D721Med (cell line): ENCODE measurements around the gene SYNGR1.

Experiments used
- DNase-seq: peaks from one replicate; pipeline ENCODE4 v3.0.0; 2011; ENCODE audit warnings: low spot score; ENCODE audit not compliant: insufficient read length
- FAIRE-seq: peaks from 2 replicates; lab custom pipeline; 2011; peaks lifted over from hg19 to GRCh38; lab: Jason Lieb, UNC
- CTCF ChIP-seq: IDR thresholded peaks from 2 replicates; pipeline ENCODE4 v1.5.1; 2012; ENCODE audit warnings: mild to moderate bottlenecking, control low read depth; ENCODE audit not compliant: insufficient read depth; ENCODE audit errors: missing control alignments

The SYNGR1 gene

DNA sequence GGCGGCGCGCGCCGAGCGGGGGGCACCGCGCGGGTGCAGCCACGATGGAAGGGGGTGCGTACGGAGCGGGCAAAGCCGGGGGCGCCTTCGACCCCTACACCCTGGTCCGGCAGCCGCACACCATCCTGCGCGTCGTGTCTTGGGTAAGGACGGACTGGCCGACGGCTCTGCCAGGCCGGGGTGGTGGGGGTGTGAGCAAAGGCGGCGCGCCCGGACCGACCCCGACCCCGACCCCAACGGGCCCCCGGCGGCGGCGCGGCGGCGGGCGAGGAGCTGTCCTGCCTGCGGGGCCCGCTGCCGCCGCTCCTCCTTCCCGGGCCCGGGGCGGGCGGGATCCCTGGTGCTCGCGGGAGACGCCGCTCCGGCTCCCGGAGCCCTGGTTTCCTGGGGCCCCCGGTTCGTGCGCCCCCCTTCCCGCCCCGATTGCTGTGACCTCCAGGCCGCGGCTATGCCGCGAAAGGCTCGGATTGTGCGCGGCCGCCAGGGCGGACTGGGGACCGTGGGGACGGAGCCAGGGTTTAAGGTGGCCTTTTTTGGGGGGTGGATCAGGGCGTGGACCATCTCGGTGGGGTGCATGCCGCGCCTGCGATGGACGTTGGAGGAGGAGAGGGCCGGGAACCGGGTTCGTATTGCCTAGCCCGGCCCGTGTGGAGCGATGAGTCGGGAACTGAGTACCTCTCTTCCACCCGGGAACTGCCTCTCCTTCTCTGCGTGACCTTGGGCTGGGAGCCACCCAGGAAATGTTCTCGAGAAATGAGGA is at the start of gene SYNGR1:
Gene SYNGR1, plus strand, starts transcription at position 25 of the 760 bp plus-strand sequence. Its CDS starts 20 bp downstream, at position 45.
- TF ChIP-seq CTCF: no peak
- FAIRE-seq (no peak), DNase-seq (no peak)

DNA sequence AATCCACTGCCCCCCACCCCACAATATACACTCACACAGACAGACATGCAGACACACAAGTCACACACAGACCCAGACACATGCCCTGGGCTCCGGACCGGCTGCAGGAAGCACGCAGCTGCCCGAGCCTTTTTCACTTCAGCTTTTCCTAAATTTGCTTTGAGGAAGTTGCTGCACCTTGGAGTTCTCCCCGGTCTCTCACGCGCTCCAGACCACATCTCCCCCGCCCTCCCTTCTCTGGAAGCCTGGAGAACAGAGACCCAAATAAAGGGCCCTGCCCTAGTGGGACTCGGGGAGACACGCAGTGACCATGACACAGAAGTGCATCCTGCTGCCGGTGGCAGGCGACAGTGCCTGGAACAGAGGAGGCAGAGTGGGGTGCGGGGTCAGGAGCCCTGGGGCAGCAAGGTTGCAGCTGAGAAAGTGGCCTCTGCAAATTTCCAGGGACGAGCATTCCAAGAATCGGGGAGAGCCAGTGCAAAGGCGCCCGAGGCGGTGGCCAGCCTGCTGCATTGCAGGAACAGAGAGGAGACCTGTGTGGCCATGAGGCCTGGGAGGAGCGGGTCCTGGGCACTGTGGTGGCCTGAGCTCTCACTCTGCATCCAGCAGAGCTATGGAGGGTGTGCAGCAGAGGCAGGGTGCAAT is 49.5 kb upstream of the SYNGR1 start:
- TF ChIP-seq CTCF: no peak
- DNase-seq: no peak
- no peak for FAIRE-seq

- no peak for DNase-seq
- no peak for TF ChIP-seq CTCF
- FAIRE-seq: no peak
Observed at GRCh38 chr22:39301108-39301507, 48.7 kb upstream of the SYNGR1 start.

DNA sequence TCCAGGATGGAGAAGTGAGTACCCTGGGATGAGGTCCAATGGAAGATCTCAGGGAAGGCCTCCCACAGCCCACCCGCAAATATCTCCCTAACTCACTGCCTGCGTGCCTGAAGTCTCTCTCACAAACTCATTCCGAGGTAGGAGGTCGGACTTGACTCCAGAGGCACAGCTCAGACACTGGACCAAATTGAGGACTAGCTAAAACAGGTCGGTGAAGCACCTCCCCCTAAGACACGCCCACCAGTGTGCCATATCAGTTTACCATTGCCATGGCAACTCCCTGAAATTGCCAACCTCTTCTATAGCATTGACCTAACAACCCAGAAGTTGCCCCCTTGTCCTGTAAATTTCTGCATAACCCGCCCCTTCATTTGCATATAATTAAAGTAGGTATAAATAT is 47.9 kb upstream of the SYNGR1 start:
- DNase-seq (no peak), FAIRE-seq (no peak)
- TF ChIP-seq CTCF: no peak

GRCh38 chr22:39302431-39302960 is 47.3 kb upstream of the SYNGR1 start:
- no peak for TF ChIP-seq CTCF
- FAIRE-seq (no peak), DNase-seq (no peak)

DNA sequence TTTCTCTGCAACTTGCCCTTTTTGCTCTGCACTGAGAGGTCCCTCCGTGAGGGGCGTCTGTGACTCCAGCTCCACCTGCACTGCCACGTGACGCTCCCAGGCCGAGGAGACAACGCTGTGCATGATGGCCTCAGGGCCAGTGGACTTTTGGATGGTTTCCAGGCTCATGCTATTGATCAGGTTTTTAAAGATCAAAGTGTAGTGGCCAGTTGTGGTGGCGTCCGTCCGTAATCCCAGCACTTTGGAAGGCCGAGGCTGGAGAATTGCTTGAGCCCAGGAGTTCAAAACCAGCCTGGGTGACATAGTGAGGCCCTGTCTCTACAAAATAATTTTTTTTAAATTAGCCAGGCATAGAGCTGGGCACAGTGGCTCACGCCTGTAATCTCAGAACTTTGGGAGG is 46.4 kb upstream of the SYNGR1 start:
- FAIRE-seq: no peak

More for the DNA sequence above, 46.4 kb upstream of the SYNGR1 start:
- TF ChIP-seq CTCF: no peak
- DNase-seq: no peak
